Uterus (tissue), 2 donors: ENCODE results near the gene MYBPC3.

Source experiments
- CTCF ChIP-seq, 4 experiments: fragments of 200-600 bp in 2 of 4; fragments of 450-650 bp in 2 of 4; sonication (generic) in 2 of 4; IDR thresholded peaks; one replicate each; pipeline ENCODE4 v1.5.1; 2016 to 2019; ENCODE audit warnings: antibody characterized with exemption in 4 of 4, mild to moderate bottlenecking in 2 of 4, moderate library complexity in 1 of 4
- POLR2A ChIP-seq, 2 donors: fragments of 450-650 bp; IDR thresholded peaks; one replicate each; pipeline ENCODE4 v1.6.1; 2016; ENCODE audit warnings: antibody characterized with exemption in 2 of 2, mild to moderate bottlenecking in 1 of 2, moderate library complexity in 1 of 2

GRCh38 chr11:47333886-47334443 is 18.5 kb downstream of the MYBPC3 start:
- no peak for TF ChIP-seq CTCF (IDR thresholded peaks at IDR 0.05)
- TF ChIP-seq POLR2A (IDR thresholded peaks at IDR 0.05) = no peak
